ENCODE results near the gene MAP1B. TPM values are rescaled to one million over a fixed set of nuclear protein-coding genes. Genes with fewer than 3 reads are reported as not detected.

The MAP1B gene
- total and polyA plus RNA-seq, 12 donors: 13.1 to 154 (median 90.0) TPM

GRCh38 chr5:72237415-72237814 lies 130.1 kb downstream of the MAP1B start:
- DNase-seq (no peak), ATAC-seq (no peak)
- Histone ChIP-seq H3K27me3 (no peaks in the 10 kb centered on the region), H3K9me3 (no peaks in the 10 kb centered on the region), H3K4me1 (peaks cover 0 to 27% (median 6%) of the 10 kb centered on the region in 9 donors), H3K36me3 (peaks cover 0 to 43% (median 7%) of the 10 kb centered on the region in 9 donors), H3K4me3 (no peak overlapping the region), H3K27ac (no peak overlapping the region)
- intact Hi-C loops (cut with DNase I): no loop called here
- TF ChIP-seq CTCF (IDR thresholded peaks at IDR 0.05): no peak
- 91 to 93% methylated on average over 2 of the region's 2 CpGs for WGBS, 2 donors

- peaks cover 0 to 38% (median 7%) of the 10 kb centered on the region in 9 donors for H3K36me3 ChIP-seq
- H3K9me3 ChIP-seq: no peaks in the 10 kb centered on the region
- ATAC-seq (no peak), DNase-seq (no peak)
- TF ChIP-seq CTCF (IDR thresholded peaks at IDR 0.05): no peak
- intact Hi-C loops (cut with DNase I): no loop called here
- no peak overlapping the region for H3K4me3 ChIP-seq
- H3K27ac ChIP-seq: no peak overlapping the region
- WGBS, 2 donors: 98% methylated on average over 3 of the region's 3 CpGs
- H3K27me3 ChIP-seq: no peaks in the 10 kb centered on the region
- peaks cover 0 to 23% (median 3%) of the 10 kb centered on the region in 9 donors for H3K4me1 ChIP-seq
Measured at GRCh38 chr5:72237879-72238278, 130.6 kb downstream of the MAP1B start.

- DNase-seq (no peak), ATAC-seq (no peak)
- Histone ChIP-seq H3K4me3 (no peak overlapping the region), H3K27me3 (no peaks in the 10 kb centered on the region), H3K4me1 (peaks cover 0 to 14% (median 3%) of the 10 kb centered on the region in 9 donors), H3K9me3 (no peaks in the 10 kb centered on the region), H3K36me3 (peaks cover 0 to 36% (median 7%) of the 10 kb centered on the region in 9 donors), H3K27ac (no peak overlapping the region)
- no peak for TF ChIP-seq CTCF (IDR thresholded peaks at IDR 0.05)
- intact Hi-C loops (cut with DNase I): no loop called here
- WGBS, 2 donors: 92 to 93% methylated on average over 5 of the region's 5 CpGs
Measured at GRCh38 chr5:72238712-72239445, 131.6 kb downstream of the MAP1B start.

- Histone ChIP-seq H3K36me3 (peaks cover 0 to 23% (median 5%) of the 10 kb centered on the region in 9 donors), H3K27me3 (no peaks in the 10 kb centered on the region), H3K9me3 (no peaks in the 10 kb centered on the region), H3K4me1 (peaks cover 10 to 29% (median 26%) of the 10 kb centered on the region in 9 donors), H3K27ac (no peak overlapping the region), H3K4me3 (no peak overlapping the region)
- intact Hi-C loops (cut with DNase I): loop anchor here in 3 of 10 donors (10.0 kb wide), 2 partner anchors 63 to 107 kb away; no protein-coding TSS in a partner anchor
- no peak for ATAC-seq
- no peak for DNase-seq
- no peak for TF ChIP-seq CTCF (IDR thresholded peaks at IDR 0.05)
- 80 to 83% methylated on average over 5 of the region's 5 CpGs for WGBS, 2 donors
Measured at GRCh38 chr5:72241346-72242003, 134.2 kb downstream of the MAP1B start.
